NCI-H2029 treated with DMSO at 0.1 percent for 48 hours (cell line): ENCODE data around the gene C3AR1.
"Not testable (repeated sequence)": the region's sequence is repeated elsewhere in the genome, so short reads cannot be mapped to it uniquely, and the experiment has no call there.

ENCODE experiments used
- DNase-seq: peaks from one replicate; lab custom pipeline; 2025; lab: John Stamatoyannopoulos, UW

Gene C3AR1

GRCh38 chr12:8065991-8066594 lies at the start of gene C3AR1:
Gene C3AR1, minus strand, starts transcription at chr12:8066359. Its CDS starts 6,174 bp downstream, at chr12:8060185.
- no peak for DNase-seq

- not testable (repeated sequence) for DNase-seq
Measured at GRCh38 chr12:8113117-8113516, 47.0 kb upstream of the C3AR1 start.

- no peak for DNase-seq
Measured at GRCh38 chr12:8108808-8109398, 42.7 kb upstream of the C3AR1 start.

GRCh38 chr12:8099235-8099634 lies 33.1 kb upstream of the C3AR1 start:
- DNase-seq, result no peak

GRCh38 chr12:8096281-8096915 lies 30.2 kb upstream of the C3AR1 start:
- DNase-seq, result no peak

- DNase-seq, result no peak
Measured at GRCh38 chr12:8093291-8093690, 27.1 kb upstream of the C3AR1 start.

GRCh38 chr12:8089716-8090115 lies 23.6 kb upstream of the C3AR1 start:
- DNase-seq, result no peak

- not testable (repeated sequence) for DNase-seq
Measured at GRCh38 chr12:8089277-8089676, 23.1 kb upstream of the C3AR1 start.

- DNase-seq, result no peak
Measured at GRCh38 chr12:8088574-8088973, 22.4 kb upstream of the C3AR1 start.

GRCh38 chr12:8087666-8088065 lies 21.5 kb upstream of the C3AR1 start:
- DNase-seq, result no peak

GRCh38 chr12:8084351-8084750 lies 18.2 kb upstream of the C3AR1 start:
- DNase-seq, result not testable (repeated sequence)

GRCh38 chr12:8082808-8083100 lies 16.6 kb upstream of the C3AR1 start:
- DNase-seq, result no peak

- no peak for DNase-seq
Measured at GRCh38 chr12:8081251-8081920, 15.2 kb upstream of the C3AR1 start.

GRCh38 chr12:8080120-8080519 lies 14.0 kb upstream of the C3AR1 start:
- no peak for DNase-seq

- no peak for DNase-seq
Measured at GRCh38 chr12:8078916-8079315, 12.8 kb upstream of the C3AR1 start.

GRCh38 chr12:8078398-8078797 lies 12.2 kb upstream of the C3AR1 start:
- no peak for DNase-seq

- no peak for DNase-seq
Measured at GRCh38 chr12:8077207-8077606, 11.0 kb upstream of the C3AR1 start.

- DNase-seq, result no peak
Measured at GRCh38 chr12:8076366-8076765, 10.2 kb upstream of the C3AR1 start.

- DNase-seq, result no peak
Measured at GRCh38 chr12:8075935-8076334, 9.8 kb upstream of the C3AR1 start.

GRCh38 chr12:8071820-8072219 lies 5.7 kb upstream of the C3AR1 start:
- DNase-seq, result not testable (repeated sequence)

- no peak for DNase-seq
Measured at GRCh38 chr12:8069582-8069981, 3.4 kb upstream of the C3AR1 start.

GRCh38 chr12:8064131-8064530 lies 2.0 kb downstream of the C3AR1 start:
- DNase-seq, result no peak

- DNase-seq, result no peak
Measured at GRCh38 chr12:8058506-8058905, 7.7 kb downstream of the C3AR1 start.
